IPS-15b (cell line): Measurements from ENCODE around the gene ZNF496.
A peak's percentile ranks its signal among the peaks of the same experiment; 100 is the strongest.
"Not testable (repeated sequence)": the region's sequence is repeated elsewhere in the genome, so short reads cannot be mapped to it uniquely, and the experiment has no call there.

Experiments used
- H3K27me3 ChIP-seq: one replicate; pipeline ENCODE4 v1.6.1; 2013; ENCODE audit warnings: low read length; ENCODE audit not compliant: control insufficient read depth, insufficient read depth
- H3K36me3 ChIP-seq: one replicate; pipeline ENCODE4 v1.6.1; 2013; ENCODE audit warnings: low read length; ENCODE audit not compliant: control insufficient read depth, insufficient read depth
- H3K4me1 ChIP-seq: one replicate; pipeline ENCODE4 v1.6.1; 2013; ENCODE audit warnings: mild to moderate bottlenecking, low read length; ENCODE audit not compliant: control insufficient read depth, insufficient read depth
- H3K4me3 ChIP-seq: one replicate; pipeline ENCODE4 v1.5.1; 2013; ENCODE audit warnings: low read depth, low read length
- H3K9ac ChIP-seq: one replicate; pipeline ENCODE4 v1.6.1; 2013; ENCODE audit warnings: low read depth, mild to moderate bottlenecking, low read length
- H3K9me3 ChIP-seq: one replicate; pipeline ENCODE4 v1.6.1; 2013; ENCODE audit warnings: mild to moderate bottlenecking, low read length; ENCODE audit not compliant: control insufficient read depth, insufficient read depth

The ZNF496 gene

GRCh38 chr1:247331525-247332214 is at the start of gene ZNF496:
Gene ZNF496, minus strand, starts transcription at chr1:247331867. Its CDS starts 2,289 bp downstream, at chr1:247329578.
- Histone ChIP-seq H3K4me3 (peak within 1 kb of the TSS; percentile 80), H3K9me3 (no peaks in the 10 kb centered on the region), H3K36me3 (peaks cover 38% of the 10 kb centered on the region), H3K27me3 (no peaks in the 10 kb centered on the region), H3K4me1 (peaks cover 29% of the 10 kb centered on the region), H3K9ac (peak within 1 kb of the TSS; percentile 84)

- H3K4me3 ChIP-seq: no peak overlapping the region
- H3K9me3 ChIP-seq: no peaks in the 10 kb centered on the region
- H3K36me3 ChIP-seq: no peaks in the 10 kb centered on the region
- no peaks in the 10 kb centered on the region for H3K27me3 ChIP-seq
- no peak overlapping the region for H3K9ac ChIP-seq
- H3K4me1 ChIP-seq: peaks cover 28% of the 10 kb centered on the region
These were observed 46.8 kb upstream of the ZNF496 start for GRCh38 chr1:247378334-247379073.

- H3K9me3 ChIP-seq, H3K27me3 ChIP-seq, H3K9ac ChIP-seq, H3K36me3 ChIP-seq: not testable (repeated sequence)
- Histone ChIP-seq H3K4me3 (peak overlapping the region; percentile 47), H3K4me1 (peaks cover 28% of the 10 kb centered on the region)
These were observed 46.0 kb upstream of the ZNF496 start for GRCh38 chr1:247377656-247378055.

GRCh38 chr1:247376659-247377058 is 45.0 kb upstream of the ZNF496 start:
- H3K27me3 ChIP-seq: no peaks in the 10 kb centered on the region
- H3K36me3 ChIP-seq: no peaks in the 10 kb centered on the region
- peak overlapping the region; percentile 47 for H3K4me3 ChIP-seq
- H3K9me3 ChIP-seq: no peaks in the 10 kb centered on the region
- peaks cover 28% of the 10 kb centered on the region for H3K4me1 ChIP-seq
- H3K9ac ChIP-seq: no peak overlapping the region

GRCh38 chr1:247375747-247376146 is 44.1 kb upstream of the ZNF496 start:
- Histone ChIP-seq H3K9ac (peak overlapping the region; percentile 40), H3K9me3 (no peaks in the 10 kb centered on the region), H3K27me3 (no peaks in the 10 kb centered on the region), H3K4me1 (peaks cover 33% of the 10 kb centered on the region), H3K36me3 (no peaks in the 10 kb centered on the region), H3K4me3 (peak overlapping the region; percentile 46)

GRCh38 chr1:247374651-247375334 is 43.1 kb upstream of the ZNF496 start:
- peaks cover 35% of the 10 kb centered on the region for H3K4me1 ChIP-seq
- H3K9me3 ChIP-seq, H3K27me3 ChIP-seq, H3K9ac ChIP-seq, H3K36me3 ChIP-seq, H3K4me3 ChIP-seq: not testable (repeated sequence)

GRCh38 chr1:247373721-247374141 is 42.1 kb upstream of the ZNF496 start:
- Histone ChIP-seq H3K36me3 (no peaks in the 10 kb centered on the region), H3K27me3 (no peaks in the 10 kb centered on the region), H3K9ac (no peak overlapping the region), H3K4me1 (peaks cover 35% of the 10 kb centered on the region), H3K4me3 (no peak overlapping the region), H3K9me3 (no peaks in the 10 kb centered on the region)

GRCh38 chr1:247371801-247372259 is 40.2 kb upstream of the ZNF496 start:
- Histone ChIP-seq H3K36me3 (no peaks in the 10 kb centered on the region), H3K4me3 (no peak overlapping the region), H3K27me3 (no peaks in the 10 kb centered on the region), H3K9me3 (no peaks in the 10 kb centered on the region), H3K4me1 (peaks cover 26% of the 10 kb centered on the region), H3K9ac (no peak overlapping the region)

GRCh38 chr1:247370786-247371732 is 39.4 kb upstream of the ZNF496 start:
- Histone ChIP-seq H3K4me1 (peaks cover 20% of the 10 kb centered on the region), H3K36me3 (no peaks in the 10 kb centered on the region), H3K9me3 (no peaks in the 10 kb centered on the region), H3K27me3 (no peaks in the 10 kb centered on the region), H3K9ac (no peak overlapping the region), H3K4me3 (no peak overlapping the region)

- Histone ChIP-seq H3K9me3 (peaks cover 3% of the 10 kb centered on the region), H3K9ac (no peak overlapping the region), H3K36me3 (no peaks in the 10 kb centered on the region), H3K4me1 (peaks cover 7% of the 10 kb centered on the region), H3K4me3 (no peak overlapping the region), H3K27me3 (no peaks in the 10 kb centered on the region)
These were observed 37.0 kb upstream of the ZNF496 start for GRCh38 chr1:247368490-247369145.
